NCI-H226 (cell line): Measurements from ENCODE around the gene CCDC80.
"Not testable (repeated sequence)": the region's sequence is repeated elsewhere in the genome, so short reads cannot be mapped to it uniquely, and the experiment has no call there.

ENCODE experiments used
- DNase-seq: peaks from one replicate; pipeline ENCODE4 v3.0.0-alpha.2; 2015

Gene CCDC80

DNA sequence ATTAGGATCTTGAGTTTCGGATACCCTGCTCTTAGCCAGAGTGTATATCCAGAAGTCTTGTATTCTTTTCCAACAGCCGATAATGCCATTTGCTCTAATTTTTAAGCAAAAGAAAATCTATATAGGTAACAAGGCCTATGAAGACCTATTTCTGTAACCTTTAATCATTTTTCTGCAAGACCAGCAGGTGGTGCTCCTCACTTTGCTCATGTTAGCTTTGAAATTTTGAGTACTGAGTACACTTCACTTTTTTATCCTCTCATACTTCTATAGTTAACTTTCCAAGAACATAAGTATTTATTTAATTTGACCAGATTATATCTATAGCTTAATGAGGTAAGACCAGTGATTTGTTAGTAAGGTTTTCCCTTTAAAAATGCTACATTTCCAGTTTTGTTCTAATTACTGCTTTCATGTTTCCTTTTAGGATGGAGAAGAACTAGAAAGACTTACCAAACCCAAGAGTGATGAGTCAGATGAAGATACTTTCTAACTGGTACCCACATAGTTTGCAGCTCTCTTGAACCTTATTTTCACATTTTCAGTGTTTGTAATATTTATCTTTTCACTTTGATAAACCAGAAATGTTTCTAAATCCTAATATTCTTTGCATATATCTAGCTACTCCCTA lies 58.6 kb downstream of the CCDC80 start:
- DNase-seq: no peak

DNA sequence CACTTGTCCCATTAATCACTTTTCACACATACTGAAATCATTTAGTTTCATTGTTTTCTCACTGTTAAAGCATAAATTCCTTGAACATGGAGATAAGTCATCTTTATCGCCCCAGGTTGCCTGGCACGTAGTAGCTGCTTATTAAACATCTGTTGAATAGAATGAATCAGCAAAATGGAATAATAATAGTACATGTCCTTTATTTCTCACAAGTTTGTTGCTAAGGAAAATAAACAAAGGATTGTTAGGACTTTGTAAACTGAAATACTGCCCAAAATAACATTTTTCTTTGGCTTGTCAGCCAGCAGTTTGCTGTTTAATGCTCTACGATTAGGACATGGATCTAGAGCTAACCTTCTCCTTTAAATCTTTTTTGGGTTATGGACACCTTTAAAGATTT lies 61.2 kb downstream of the CCDC80 start:
- no peak for DNase-seq

DNA sequence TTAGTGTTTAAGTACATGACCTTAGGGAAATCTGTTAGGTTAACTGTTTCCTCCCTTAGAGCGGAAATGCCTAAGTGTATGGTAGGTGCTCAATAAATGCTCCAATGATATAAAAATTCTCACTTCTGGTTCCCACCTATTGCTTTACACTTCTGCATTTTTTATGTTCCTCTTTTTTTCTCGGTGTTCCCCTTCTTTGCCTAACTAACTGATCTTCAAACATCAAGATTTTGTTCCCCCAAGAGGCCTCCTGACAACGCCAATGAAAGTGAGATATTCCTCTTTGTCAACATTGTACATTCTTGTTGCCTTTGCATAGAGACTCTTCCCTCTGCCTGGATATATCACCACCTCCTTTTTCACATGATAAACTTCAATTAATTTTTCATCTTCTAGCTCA lies 61.7 kb downstream of the CCDC80 start:
- no peak for DNase-seq

DNA sequence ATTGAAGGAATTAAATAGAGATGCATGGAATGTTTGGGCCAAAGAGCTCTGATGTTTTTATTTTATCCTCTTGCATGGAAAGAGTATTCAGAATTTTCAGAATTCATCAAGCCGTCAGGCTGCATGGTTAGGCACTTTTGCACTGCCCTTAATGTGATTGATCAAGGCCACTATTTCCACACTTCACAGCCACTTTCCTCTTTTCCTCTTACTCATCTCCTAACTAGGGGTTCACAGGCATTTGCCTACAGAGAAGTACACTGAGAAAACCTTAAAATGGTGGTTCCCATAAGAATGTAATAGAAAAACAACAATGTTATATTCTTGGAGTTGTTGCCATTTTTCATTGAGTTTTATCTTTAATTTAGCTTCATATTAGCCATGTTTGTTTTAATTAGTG lies 68.2 kb downstream of the CCDC80 start:
- no peak for DNase-seq

DNA sequence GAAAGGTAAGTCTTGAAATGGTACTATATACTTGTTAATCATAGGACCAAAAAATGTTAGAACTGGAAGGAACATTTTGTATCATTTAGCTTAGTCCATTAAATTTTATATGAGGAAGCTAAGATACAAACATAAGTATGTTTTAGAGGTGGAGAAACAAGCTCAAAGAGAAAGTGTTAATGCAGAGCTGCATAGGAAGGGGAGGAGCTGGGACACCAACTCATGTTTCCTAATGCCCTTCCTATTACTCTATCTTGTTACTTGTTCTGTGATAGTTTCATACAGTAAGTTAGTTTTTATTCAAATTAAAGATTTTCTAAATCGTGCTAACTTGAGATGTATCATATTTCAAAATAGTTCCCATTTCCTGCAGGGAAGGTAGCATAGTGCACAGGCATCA lies 71.7 kb downstream of the CCDC80 start:
- DNase-seq: no peak

DNA sequence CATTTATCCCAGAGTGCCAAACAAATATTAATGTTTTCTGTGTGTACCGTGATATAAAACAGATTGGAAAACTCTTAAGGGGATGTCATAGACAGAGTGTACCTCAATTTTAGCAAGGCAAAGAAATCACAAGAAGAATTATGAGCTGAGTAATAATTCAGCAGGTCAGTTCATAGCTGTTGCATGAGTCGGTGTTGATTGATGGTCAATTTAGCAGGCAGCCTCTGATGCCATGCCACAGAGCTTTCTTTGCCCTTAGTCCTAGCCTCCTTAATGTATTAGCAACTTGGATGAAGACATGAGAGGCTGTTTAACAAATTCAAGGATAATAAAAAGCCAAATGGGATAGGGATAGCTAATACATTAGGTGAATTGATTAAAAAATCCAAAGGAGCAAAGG lies 72.3 kb downstream of the CCDC80 start:
- DNase-seq: peak; percentile 78

DNA sequence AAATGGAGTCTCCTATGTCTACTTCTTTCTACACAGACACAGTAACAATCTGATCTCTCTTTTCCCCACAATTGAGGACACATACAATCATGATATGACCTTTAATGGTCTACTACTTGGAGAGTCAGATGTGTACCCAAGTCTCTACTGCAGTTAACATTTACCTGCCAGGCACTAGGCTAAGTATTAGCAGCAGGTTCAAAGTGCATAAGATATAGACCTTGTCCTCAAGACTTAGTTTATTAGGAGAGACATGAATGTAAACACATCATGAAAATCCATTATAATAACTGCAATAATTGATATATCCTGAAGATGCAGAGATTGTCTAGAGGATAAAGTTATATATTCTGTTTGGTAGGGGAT lies 76.0 kb downstream of the CCDC80 start:
- no peak for DNase-seq

DNA sequence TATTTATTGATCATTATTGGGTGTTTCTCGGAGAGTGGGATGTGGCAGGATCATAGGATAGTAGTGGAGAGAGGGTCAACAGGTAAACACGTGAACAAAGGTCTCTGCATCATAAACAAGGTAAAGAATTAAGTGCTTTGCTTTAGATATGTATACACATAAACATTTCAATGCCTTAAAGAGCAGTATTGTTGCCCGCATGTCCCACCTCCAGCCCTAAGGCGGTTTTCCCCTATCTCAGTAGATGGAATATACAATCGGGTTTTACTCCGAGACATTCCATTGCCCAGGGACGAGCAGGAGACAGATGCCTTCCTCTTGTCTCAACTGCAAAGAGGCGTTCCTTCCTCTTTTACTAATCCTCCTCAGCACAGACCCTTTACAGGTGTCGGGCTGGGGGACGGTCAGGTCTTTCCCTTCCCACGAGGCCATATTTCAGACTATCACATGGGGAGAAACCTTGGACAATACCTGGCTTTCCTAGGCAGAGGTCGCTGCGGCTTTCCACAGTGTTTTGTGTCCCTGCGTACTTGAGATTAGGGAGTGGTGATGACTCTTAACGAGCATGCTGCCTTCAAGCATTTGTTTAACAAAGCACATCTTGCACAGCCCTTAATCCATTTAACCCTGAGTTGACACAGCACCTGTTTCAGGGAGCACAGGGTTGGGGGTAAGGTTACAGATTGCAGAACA lies 76.5 kb downstream of the CCDC80 start:
- not testable (repeated sequence) for DNase-seq

DNA sequence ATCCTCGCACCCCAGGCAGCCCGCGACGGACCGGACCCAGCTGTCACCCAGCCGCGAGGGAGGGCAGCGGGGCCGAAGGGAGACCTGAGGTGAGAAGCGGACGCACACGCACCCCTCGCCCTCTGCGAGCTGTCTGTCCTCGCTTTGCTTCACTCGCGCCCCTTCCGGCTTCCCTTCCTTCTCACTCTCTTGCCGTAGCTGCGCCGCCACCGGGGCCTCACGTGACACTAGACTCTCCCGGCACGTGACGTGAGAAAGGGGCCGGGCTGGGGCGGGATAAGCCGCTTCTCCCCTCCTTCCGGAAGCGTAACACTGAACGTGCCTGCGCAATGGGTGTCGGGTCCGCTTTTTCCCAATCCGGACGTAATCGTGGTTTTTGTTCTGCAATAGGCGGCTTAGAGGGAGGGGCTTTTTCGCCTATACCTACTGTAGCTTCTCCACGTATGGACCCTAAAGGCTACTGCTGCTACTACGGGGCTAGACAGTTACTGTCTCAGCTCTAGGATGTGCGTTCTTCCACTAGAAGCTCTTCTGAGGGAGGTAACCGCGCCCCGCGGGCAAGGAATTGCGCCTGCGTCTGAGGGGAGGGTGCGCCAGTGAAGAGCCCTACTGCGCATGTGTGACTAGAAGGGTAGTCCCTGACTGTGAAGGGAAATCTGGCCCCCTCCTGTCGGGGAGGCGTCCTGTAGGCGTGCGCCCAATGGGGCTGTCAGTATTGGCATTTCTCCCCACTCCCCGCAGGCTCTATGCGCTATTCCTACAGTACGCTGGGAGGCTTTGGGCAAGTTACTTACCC lies 79.0 kb downstream of the CCDC80 start, which contains the start of the genes ATG3 and SLC35A5:
Gene ATG3, minus strand, starts transcription at position 229 of the 796 bp plus-strand sequence. CDS start 434 bp downstream, outside the sequence.
Gene SLC35A5, plus strand, starts transcription at position 312 of the 796 bp plus-strand sequence. CDS start 1,359 bp downstream, outside the sequence.
- peak; percentile 97 for DNase-seq

DNA sequence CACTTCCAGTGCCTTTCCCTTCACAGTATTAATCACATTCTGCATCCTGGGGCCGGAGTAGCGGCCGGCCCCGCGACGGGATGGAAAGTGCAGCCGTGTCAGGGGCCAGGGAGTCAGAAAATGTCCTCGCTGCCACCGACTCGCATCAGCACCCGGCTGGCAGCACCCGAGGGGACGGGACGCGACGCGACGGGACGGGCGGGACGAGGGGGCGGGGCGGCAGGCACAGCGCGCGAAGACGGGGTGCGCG lies 79.5 kb downstream of the CCDC80 start:
- DNase-seq: no peak

DNA sequence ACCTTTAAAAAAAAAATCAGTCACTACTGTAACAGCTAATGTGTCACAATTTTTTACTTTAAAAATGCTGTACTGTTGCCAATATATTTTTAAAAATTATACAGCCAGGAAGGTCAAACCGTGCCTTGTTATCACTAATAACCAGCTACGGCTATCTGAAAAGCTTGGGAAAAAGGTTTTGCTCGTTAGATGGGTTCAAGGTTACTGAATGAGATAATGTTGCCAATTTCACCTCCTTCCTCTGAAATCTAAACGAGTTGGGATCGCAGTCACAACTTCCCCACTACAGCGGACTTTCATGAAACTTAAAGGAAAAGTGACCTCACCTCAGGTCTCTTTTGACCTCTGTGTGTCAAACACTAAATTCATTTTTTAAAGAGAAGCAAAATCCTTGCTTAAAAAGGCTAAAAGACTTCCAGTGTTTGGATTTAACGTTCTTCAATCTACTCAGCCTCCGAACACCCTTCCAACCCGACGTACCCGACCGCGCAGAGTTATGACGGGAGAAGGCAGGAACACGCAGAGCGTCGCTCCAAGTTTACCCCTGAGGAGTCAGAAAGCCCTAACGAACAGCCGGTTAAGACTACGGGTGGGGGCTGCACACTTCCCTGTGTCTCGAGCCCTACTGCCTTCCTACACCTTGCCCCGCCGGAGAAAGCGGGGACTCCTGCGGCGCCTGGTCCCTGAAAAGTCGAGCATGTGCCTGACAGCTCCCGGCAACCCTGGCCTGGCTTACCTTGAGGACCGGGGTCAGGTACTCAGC lies 80.0 kb downstream of the CCDC80 start:
- DNase-seq: peak; percentile 76

DNA sequence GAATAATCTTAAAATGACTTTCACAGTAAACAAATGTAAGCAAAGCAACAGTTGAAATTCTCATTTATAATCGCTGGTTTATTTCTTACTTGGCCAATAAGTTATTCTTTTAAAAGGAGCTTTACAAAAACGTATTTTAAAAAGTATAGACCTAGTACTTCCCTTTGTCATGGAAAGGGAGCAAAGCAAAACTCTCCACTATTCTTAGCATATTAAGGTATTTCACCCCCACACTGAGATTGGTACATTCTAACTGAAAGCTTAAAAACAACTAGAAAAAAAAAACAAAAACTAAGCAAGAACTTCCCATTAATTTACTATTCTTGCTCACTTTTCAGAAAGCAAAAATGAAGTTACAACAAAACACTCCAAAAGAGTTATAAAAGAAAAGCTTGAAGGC lies 80.6 kb downstream of the CCDC80 start:
- no peak for DNase-seq

DNA sequence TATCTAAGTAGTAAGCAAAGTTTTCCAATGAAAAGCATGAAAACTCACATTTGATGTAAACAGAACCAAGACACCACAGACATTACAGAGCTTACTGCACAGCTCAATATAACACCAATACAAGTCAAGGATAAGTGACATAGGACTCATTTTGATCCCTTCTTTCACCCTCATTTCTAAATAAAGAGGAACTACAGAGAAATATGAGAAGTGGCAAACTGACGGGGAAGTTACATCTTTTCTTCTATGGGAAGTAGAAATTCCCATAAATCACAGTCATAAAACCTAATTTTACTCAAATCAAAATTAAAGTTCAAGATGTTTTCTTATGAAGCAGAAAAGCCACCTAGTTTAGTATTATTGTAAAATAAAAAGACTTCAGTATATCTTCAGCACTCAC lies 83.0 kb downstream of the CCDC80 start:
- no peak for DNase-seq

DNA sequence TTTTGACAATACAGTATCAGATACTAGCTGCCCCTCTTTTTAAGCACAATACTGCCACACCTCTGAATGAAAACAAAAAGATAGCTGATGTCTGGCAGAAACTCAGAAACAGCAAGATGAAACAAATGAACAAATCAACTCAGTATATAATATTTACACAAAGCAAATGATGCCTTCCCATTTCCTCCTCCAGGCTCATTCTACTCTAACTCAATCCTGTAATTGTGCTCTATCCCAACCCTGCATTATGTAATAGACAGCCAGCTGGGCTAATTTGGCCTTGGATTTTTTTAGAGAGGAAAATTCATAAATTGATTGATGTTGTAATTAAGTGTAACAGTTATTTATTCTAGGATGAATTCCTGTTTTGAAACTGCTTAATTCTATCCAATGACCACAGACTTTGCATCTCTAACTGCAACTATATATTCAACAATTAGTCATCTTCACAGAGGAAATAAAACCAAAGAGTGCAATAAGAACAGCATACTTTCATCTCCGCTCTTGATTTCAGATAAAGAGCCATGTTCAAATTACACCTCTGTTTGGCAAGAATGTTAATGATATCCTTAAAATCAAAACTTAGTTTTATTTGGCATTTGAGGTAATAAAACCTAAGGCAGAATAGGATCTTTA lies 85.3 kb downstream of the CCDC80 start:
- no peak for DNase-seq

DNA sequence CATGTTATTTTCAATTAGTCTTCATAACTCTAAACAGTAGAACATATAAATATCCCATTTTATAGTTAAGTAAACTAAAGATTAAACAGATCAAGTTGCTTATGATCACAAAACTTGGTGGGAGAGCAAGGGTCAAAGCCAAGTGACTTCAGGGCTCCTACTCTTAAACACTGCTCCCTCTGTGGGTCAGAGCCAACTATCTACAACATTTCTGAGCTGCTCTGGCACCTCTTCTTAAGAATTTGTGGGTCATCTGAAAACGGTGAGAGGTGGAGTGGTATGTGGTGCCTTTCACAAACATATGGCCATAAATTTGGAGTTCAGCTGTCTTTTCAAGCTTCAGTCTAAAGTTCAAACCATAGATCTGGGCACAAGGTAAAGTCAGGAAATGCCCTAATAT lies 90.1 kb downstream of the CCDC80 start:
- no peak for DNase-seq
